Measurements from ENCODE around the gene TMEM187. TPM values are rescaled to one million over a fixed set of nuclear protein-coding genes. Genes with fewer than 3 reads are reported as not detected.
"Not testable (repeated sequence)": the region's sequence is repeated elsewhere in the genome, so short reads cannot be mapped to it uniquely, and the experiment has no call there.

The TMEM187 gene
- polyA plus RNA-seq, 3 donors = 5.8 to 6.1 (median 6.0) TPM

DNA sequence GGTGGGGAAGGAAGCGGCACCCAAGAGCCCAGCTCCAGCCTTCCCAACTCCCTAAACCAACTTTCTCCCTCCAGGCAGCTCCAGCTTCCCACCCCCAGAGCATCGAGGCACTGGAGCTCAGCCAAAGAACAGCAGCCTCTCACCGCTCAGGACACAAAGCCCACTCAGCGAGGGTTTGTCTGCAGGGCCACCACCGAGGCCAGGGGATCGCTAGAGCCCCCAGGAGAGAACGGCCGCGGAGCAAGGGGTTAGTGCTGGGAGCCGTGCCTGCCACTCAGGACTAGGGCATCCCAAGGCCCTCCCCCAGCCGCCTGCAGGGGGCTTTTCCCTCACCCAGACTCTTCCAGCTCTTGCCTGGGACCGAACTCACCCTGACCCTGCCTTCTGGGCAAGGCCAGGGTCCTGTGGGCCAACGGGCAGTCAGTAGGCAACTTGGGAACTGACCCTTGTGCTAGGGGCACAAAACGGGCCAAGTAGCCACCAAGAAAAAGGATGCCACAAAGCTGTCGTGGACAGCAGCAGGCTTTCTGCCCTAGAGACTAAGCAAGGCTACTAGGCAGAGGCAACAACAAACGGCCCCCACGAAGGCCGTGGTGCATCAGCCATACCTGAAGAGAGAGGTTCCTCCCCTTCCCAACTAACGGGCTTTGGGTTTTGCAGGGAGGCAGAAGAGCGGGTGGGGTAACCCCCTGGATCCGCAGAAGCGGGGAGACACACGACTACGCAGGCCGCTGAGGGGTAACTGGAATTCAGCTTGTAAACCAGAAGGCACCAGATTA, 3.2 kb upstream of the TMEM187 start:
- no peak for DNase-seq (ENCODE audit: low read depth in 3 of 3, low spot score in 2 of 3)

DNA sequence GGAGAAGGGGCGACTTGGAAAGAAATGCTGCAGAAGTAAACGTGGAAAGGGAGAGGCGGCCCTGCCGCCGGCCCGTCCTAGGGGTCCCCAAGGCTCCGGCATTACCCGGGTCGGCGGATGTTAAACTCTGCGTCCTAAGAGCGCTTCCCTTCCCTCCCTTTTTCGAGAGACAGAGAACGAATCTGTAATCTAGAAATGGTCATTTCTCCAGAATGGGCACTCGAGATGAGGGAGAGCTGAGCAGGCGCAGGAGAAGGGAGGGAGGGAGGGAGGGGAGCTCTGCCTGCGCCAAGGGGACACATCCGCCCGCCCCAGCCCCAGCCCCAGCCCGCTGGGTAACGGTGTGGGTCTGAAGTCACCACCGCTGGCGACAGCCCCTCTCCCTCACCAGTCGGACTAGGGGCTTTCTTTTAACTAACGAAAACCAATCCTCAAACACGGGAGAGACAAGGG, 2.6 kb upstream of the TMEM187 start:
- DNase-seq (ENCODE audit: low read depth in 3 of 3, low spot score in 2 of 3) = no peak

DNA sequence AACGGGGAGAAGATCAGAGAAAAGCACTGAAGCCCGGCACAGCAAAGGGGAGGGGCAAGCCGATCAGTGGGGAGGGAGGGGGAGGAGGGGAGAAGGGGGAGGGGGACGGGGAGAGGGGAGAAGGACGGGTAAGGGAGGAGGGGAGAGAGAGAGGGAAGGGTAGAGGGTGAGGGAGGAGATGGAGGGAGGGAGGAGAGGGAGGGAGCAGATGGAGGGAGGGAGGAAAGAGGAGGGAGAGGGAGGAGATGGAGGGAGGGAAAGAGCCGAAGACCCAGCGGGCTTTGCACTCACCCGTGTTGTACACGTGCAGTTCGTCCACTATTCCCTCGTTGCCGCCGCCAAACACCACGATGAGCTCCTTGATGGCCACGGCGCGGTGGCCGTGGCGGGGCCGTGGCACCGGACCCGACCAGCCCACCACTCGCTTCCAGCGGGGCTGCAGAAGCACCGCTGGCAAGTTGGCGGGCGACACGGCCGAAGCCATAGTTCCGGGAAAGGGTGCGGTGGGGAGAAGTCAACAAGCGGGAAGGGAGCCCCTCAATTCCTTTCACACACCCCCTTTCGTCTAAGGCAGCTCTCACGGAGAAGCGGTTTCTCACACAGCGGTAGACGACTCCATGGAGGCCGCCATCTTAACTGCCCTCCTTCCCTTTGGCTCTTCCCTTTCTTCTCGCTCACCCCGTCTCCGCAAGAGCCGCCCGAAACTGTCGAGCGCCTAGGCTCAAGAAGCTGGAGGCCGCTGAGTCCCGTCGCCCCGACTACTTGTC, 2.0 kb upstream of the TMEM187 start:
- DNase-seq (ENCODE audit: low read depth in 3 of 3, low spot score in 2 of 3) = no peak

DNA sequence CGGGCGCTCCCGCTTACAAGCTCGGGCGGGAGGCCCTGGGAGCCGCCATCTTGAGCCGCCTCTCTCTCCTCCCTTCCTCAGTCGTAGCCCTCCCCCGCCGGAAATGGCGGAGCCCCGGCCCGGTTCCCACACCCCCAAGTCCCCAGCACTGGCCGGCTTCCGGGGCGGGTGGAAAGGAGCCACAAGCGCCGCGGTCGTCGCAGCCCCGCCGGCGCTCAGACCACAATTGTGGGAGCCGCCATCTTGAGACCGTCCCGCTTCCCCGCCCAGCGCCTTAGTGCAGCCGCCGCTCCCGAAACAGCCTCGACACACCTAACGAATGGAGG, 1.5 kb upstream of the TMEM187 start:
- no peak for DNase-seq (ENCODE audit: low read depth in 3 of 3, low spot score in 2 of 3)

DNA sequence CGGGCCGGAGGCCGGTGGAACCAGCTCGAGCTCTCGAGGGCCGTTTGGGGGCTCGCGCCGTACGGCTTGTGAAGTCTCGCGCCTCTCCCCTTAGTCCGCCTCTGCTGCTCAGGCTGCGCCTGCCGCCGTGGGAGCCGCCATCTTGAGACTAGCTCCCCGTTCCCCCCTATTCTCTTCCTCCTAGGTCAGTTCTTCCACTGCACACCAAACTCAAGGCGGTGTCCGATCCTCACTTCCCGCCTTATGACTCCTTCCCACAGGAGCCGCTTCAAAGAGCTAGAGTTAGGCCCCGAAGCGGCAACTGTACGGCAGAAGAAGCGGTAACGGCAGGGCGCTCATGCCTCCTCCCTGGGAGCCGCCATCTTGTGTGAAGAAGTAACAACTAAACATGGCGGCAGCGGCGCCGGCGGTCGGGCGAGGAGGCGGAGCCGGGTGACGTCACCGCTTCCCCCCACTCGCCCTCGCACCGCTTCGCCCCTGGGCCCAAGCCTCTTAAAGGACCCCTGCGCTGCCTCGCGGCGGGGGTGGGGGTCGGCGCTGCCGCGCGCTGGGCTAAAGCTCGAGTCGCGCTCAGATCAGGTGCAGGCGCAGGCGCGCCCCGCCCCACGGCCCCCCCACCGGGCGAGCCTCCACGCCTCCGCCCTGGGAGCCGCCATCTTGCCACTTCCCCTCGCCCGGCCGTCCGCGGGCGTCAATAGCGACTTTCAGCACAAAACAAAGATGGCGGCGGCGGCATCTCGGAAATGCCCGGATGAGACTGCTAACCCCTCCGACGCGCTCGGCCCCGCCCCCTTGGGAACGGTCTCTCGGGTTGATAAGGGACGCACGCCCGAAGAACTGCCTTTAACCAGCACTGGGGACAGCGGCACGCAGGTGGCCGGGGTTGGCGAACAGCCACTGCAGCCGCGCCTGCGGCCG, 845 bp upstream of the TMEM187 start, which contains the start of gene HCFC1:
Gene HCFC1, minus strand, starts transcription at position 369 of the 918 bp plus-strand sequence. CDS start 978 bp downstream, outside the sequence.
- DNase-seq (ENCODE audit: low read depth in 3 of 3, low spot score in 2 of 3) = peak; percentile 56 to 79 (median 74)

DNA sequence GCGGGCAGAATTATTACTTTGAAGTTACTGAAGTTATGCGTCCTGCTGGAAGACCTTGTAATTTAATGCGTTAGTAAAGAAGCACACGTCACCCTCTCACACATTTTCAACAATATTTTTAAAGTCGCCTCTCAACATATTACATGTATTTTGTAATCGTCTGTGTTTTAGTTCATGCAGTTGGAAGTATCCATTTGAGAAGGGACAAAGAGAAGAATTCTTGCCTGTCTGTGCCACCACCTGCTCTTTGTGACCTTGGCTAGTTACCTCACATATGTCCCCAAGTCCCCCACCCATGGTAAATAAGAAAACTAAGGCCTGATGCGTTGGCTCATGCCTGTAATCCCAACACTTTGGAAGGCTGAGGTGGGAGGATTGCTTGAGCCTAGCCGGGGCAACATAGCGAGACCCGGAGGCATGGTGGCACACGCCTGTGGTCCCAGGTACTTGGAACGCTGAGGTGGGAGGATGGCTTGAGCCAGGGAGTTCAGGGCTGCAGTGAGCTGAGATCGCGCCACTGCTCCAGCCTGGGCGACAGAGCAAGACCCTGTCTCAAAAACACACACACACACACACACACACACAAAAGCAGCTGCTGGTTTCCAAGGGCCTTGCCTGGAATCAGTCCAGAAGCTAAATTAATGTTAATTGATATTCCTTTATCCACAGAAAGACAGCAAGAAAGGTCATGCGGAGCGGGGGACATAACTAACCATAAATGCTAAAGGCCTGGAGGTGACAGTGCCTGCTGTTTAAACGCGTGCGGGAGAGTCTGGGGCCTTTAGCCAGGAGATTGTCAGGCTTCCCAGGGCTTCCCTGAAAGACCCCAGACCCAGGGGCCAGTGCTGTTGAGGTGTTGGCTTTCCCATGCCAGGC, 811 bp downstream of the TMEM187 start:
- DNase-seq (ENCODE audit: low read depth in 3 of 3, low spot score in 2 of 3) = no peak

DNA sequence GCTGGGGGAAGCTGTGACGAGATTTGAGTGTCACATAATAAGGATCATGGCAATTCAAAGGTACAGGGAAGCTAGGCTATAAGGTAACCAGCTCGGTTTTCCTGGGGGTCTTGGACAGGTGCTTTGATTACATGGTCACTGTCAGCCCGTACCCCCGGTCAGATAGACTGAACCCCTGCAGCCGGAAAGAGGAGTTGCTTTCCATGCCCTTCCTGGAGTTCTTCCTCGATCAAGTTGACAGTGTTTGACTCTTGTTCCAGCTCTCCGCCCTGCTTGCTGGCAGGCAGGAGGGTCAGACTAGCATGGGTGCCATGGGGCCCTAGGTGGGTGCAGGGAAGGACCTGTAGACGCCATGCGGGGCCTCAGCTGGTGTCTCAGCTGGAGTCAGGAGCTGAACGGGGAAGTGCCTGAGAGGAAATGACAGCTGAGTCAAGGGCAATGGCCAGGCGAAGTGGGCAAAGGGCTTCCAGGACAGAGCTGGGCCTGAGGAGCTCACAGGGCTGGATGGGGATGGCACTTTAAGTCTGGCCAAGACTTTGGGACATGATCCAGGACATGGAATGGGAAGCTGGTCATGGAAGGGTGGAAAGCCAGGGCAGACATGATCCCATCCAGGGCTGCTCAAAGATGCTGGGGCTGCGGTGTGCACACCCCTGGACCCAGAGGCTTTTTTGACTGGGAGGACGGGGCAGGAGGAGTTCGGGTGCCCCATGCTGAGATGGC, 1.6 kb downstream of the TMEM187 start:
- DNase-seq (ENCODE audit: low read depth in 3 of 3, low spot score in 2 of 3) = no peak

DNA sequence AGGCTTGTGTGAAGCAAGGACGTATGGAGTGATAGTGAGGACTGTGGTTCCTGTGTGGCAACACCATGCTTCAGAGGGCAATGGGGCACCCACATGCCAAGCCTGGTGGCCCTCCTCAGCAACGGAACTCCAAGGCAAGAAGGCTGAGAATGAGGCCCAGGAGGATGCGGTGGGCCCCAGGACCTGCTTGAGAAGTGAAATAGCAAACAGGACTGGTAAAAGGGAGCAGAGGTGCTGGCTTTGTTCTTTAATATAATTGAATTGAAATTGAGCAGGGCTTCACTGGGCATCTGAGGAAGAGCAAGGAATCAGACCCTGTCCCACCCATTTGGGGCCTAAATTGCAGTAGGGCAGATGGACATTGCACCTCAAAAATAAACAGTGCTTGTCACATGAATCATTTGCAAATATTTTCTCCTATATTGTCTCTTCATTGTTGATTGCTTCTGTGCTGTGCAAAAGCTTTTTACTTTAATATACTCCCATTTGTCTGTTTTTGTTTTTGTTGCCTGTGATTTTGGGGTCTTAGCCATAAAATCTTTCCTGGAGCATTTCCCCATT, 2.3 kb downstream of the TMEM187 start:
- no peak for DNase-seq (ENCODE audit: low read depth in 3 of 3, low spot score in 2 of 3)

DNA sequence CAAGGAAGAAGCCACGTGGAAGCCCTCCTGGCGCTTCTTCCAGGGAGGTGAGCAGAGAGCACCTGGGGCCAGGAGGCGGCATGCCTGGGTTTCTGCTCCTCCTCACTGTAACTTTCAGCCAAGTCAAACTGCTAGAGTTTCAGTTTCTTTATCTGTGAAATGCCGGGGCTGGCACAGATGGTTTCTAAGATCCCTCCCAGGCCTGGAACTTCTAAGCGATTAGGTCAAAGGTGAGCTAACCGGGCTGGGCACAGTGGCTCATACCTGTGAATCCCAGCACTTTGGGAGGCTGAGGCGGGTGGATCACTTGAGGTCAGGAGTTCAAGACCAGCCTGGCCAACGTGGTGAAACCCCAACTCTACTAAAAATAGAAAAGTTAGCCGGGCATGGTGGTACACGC, 7.8 kb downstream of the TMEM187 start:
- not testable (repeated sequence) for DNase-seq (ENCODE audit: low read depth in 3 of 3, low spot score in 2 of 3)

DNA sequence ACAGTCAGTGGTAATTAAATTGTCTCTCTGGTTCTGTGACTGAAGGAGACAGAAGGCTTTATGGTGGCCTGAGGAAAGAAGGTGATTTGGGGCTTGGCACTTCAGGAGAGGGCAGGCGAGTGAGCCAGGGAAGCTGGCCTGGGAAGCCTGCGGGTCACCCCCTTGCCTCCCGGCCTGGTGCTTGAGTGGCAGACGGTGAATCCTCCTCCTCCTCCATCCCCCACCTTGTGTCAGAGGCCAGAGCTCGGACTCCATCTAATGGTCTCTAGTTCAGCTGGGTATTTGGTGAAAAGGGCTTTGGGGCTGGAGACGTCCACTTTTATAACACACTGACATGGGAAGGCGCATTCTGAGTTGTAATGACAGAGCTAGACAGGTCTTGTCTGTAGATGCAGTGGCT, 8.7 kb downstream of the TMEM187 start:
- no peak for DNase-seq (ENCODE audit: low read depth in 3 of 3, low spot score in 2 of 3)

DNA sequence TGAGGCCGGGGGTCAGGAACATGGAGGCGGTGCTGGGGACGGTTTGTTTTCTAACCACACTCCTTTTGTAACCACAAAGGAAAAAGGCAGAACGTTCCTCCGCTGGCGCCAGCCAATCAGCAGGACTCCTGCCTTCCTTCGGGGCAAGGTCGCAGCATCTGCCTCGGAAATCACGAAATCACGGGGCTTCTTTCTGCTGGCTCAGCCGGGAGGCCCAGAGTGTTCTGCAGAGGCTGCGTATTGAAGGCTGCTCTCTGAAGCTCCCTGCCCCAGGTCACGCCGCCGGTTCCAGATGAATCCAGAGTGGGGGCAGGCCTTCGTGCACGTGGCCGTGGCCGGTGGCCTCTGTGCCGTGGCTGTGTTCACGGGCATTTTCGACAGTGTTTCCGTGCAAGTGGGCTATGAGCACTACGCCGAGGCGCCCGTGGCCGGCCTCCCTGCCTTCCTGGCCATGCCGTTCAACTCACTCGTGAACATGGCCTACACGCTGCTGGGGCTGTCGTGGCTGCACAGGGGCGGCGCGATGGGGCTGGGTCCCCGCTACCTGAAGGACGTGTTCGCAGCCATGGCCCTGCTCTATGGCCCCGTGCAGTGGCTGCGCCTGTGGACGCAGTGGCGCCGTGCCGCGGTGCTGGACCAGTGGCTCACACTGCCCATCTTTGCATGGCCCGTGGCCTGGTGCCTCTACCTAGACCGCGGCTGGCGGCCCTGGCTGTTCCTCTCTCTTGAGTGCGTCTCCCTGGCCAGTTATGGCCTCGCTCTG, 9.4 kb downstream of the TMEM187 start:
- DNase-seq (ENCODE audit: low read depth in 3 of 3, low spot score in 2 of 3) = no peak

DNA sequence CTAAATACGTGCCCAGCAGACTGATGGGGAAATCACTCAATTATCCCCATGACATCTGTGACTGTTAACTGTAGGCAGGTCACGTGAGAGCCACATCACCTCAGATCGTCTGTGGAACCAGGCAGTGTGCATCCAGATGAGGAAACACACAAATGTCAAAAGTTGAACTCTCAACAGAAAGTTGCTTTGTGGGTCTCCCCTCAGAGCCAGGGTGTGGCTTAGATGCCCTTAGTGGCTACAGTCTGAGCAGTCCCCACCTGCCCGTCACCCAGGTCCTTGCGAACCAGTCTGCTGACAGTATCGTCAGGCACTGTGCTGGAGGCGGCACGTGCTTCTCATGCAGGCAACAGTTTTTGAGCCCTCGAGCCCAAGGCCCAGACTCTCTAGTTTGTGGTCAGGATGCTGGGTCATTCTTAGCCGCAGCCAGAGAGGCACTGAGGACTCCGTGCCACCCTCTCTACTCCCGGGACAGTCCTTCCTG, 10.8 kb downstream of the TMEM187 start:
- DNase-seq (ENCODE audit: low read depth in 3 of 3, low spot score in 2 of 3) = no peak

DNA sequence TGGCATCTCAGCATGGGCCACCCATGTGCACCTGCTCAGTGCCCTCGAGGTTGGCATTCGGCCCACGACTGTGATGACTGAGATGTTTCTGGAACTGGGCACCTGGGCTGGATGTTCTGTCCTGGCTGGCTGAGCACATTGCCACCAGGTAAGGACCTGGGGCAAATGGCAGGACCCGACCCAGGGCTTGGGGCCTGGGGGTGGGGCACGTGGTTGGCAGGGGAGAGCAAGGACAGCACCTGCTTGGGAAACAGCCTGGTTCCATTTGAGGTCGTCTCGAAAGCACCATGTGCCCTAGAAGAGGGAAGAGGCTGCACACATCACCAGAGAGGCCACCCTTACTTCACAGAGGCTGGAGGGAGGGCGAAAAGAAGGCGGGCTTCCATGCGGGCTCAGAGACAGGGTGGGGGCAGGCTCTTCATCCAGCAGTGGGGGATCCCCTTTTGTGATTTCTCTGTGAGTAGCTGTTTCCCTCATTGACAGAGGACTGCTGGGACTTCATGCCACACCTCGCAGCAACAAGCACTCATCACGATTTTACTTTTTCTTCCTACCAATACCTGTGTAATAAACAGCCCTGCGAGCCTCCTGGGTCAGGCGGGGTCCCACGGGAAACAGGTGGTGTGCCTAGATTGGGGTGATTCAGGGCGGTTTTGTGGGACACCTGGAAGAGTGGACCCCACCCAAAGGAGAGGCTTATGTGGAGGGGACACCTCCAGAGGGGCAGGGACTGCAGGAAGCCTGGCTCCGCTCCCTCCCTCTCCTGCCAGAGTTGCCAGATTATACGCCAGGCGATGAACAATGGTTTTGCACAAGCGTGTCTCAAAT, 12.0 kb downstream of the TMEM187 start:
- no peak for DNase-seq (ENCODE audit: low read depth in 3 of 3, low spot score in 2 of 3)

DNA sequence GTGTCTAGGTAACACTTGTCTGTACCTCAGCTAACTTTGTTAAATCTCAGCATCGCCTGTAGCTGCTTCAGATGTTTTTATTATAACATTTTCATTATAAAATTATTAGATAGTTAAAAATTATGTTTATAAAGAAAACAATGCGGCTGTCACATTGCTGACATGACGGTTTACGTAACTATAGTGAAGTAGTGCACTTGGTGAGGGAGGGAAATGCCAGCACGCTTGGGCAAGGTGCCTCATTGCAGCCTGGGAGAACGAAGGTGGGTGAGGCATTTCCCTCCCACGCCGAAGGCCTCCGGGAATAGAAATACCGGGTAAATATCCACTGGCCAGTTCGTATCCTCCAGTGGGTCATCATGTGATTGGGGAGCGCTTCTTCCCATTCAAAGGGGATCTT, 15.9 kb downstream of the TMEM187 start:
- DNase-seq (ENCODE audit: low read depth in 3 of 3, low spot score in 2 of 3) = no peak

DNA sequence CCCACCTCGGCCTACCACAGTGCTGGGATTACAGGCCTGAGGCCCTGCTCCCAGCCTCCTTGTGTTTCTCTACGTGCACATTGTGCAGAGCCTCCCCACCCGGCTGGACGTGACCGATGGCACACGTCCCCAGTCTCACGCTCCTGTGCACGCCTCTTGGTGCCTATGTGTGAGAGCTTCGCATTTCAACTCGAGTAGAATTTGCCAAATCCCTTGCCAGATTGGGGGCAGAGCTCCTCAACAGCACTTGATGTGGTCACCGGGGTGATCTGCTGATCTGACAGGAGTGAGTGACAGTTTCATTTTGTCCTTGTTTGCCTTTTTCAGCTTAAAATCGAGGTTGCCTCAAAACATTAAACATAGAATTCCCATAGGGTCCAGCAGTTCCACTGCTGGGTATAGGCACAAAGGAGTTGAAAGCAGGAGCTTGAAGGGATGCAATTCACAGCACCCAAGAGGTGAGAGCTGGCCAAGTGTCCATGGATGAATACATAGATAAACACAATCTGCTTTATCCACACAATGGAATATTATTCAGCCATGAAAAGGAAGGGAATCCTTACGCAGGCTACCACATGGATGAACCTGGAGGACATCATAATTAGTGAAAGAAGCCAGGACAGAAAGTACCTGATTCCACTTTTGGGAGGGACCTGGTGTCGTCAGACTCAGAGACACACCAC, 17.6 kb downstream of the TMEM187 start:
- no peak for DNase-seq (ENCODE audit: low read depth in 3 of 3, low spot score in 2 of 3)

DNA sequence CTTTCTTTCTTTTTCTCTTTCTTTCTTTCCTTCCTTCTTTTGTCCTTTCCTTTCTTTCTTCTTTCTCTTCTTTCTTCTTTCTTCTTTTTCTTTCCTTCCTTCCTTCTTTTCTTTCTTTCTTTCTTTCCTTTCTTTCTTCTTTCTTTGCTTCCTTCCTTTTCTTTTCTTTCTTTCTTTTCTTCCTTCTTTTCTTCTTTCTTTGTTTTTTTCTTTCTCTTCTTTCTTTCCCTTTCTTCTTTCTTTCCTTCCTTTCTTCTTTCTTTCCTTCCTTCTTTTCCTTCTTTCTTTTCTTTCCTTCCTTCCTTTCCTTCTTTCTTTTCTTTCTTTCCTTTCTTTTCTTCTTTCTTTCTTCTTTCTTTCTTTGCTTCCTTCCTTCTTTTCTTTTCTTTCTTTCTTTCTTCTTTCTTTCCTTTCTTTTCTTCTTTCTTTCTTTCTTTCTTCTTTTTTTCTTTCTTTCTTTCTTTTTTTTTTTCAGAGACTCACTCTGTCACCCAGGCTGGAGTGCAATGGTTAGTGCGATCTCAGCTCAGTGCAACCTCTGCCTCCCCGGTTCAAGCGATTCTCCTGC, 18.5 kb downstream of the TMEM187 start:
- no peak for DNase-seq (ENCODE audit: low read depth in 3 of 3, low spot score in 2 of 3)
